ENCODE results near the gene SERPINA4. TPM values are rescaled to one million over a fixed set of nuclear protein-coding genes. Genes with fewer than 3 reads are reported as not detected.

SERPINA4 gene
- total and polyA plus RNA-seq, 2 of the 13 experiments (the other 11 are each of a cell fraction or from before 2014, with no cell fraction given): 39.1 to 57.8 TPM

DNA sequence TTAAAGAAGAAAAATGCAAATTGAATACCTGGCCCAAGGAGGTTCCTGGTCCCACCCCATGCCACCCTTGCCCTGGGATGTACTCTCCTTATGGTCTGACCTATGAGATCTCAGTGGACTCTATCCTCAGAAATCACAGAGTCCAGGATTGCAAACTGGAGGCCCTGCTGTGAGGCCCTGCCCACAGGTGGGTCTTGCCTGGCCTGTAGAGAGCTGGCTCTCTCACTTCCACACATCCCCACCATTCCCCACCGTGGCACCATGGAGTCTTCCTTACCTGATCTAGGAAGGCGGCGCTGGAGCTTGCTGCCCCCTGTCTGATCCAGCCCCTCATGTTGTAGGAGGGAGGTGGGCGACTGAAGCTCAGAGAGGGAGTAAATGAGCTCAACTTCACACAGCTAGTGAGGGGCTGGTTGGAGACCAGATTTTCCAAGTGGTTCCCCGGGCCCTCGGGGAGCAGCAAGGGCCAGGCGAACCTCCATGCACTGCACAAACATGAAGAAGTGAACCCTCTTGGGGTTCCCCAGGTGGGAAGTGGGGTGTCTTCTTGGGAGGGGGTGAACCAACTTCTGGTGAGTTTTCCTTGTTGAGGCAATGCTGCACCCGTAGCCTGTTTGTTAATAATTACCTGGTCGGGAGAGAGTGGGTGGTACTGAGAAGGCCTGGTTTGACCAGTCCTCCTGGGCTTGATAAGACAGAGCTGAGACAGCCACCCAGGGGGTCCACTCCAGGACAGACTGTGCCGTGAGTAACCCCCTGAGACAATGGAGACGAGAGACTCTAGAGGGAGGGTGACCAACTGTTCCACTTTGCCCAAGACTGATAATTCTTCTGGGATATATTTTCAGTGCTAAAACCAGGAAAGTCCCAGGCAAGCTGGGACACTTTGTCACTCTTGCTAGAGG is at the start of gene SERPINA4 (continued):
- TF ChIP-seq ZNF414 (CRISPR knock-in tag; IDR thresholded peaks at IDR 0.05) (no peak), ATF7-NPFF (CRISPR knock-in tag; IDR thresholded peaks at IDR 0.05; ENCODE audit: low read depth) (no peak), ZNF282 (IDR thresholded peaks at IDR 0.05; ENCODE audit: partially characterized antibody) (no peak), MAFK (conservative IDR thresholded peaks at IDR 0.05 in 1 of 2, IDR thresholded peaks at IDR 0.05 in 1 of 2; ENCODE audit: low read length in 2 of 2) (no peak), ETV6 (CRISPR knock-in tag; conservative IDR thresholded peaks at IDR 0.05) (no peak), HOXD1 (CRISPR knock-in tag; IDR thresholded peaks at IDR 0.05) (no peak), KDM5B (CRISPR knock-in tag; IDR thresholded peaks at IDR 0.05; ENCODE audit: borderline replicate concordance) (peak; percentile 36; the same call in 1 of the 2 replicates), ZNF670 (CRISPR knock-in tag; IDR thresholded peaks at IDR 0.05; ENCODE audit: borderline replicate concordance) (no peak), MIXL1 (CRISPR knock-in tag; IDR thresholded peaks at IDR 0.05) (no peak), GFI1 (CRISPR knock-in tag; IDR thresholded peaks at IDR 0.05; ENCODE audit: borderline replicate concordance) (no peak), IRF9 (CRISPR knock-in tag; IDR thresholded peaks at IDR 0.05; ENCODE audit: borderline replicate concordance) (no peak), RFX5 (IDR thresholded peaks at IDR 0.05; ENCODE audit: low read depth, low read length) (no peak), PHF21A (CRISPR knock-in tag; IDR thresholded peaks at IDR 0.05) (peak; percentile 60), ZBTB26 (CRISPR knock-in tag; IDR thresholded peaks at IDR 0.05; ENCODE audit: borderline replicate concordance) (no peak), TOPORS (CRISPR knock-in tag; IDR thresholded peaks at IDR 0.05) (no peak), IRF2 (CRISPR knock-in tag; IDR thresholded peaks at IDR 0.05) (no peak), SNRNP70 (IDR thresholded peaks at IDR 0.05; ENCODE audit: low read depth, low read length) (no peak), NFATC3 (CRISPR knock-in tag; IDR thresholded peaks at IDR 0.05) (no peak), KMT2A (CRISPR knock-in tag; IDR thresholded peaks at IDR 0.05) (no peak; the same call in 1 of the 2 replicates), HNF4A (CRISPR knock-in tag; IDR thresholded peaks at IDR 0.05) (peak; percentile 34; the same call in 1 of the 2 replicates), ZNF143 (CRISPR knock-in tag; IDR thresholded peaks at IDR 0.05) (no peak), RFX1 (IDR thresholded peaks at IDR 0.05) (no peak), ZNF562 (CRISPR knock-in tag; IDR thresholded peaks at IDR 0.05; ENCODE audit: borderline replicate concordance) (no peak), ZNF691 (CRISPR knock-in tag; IDR thresholded peaks at IDR 0.05; ENCODE audit: borderline replicate concordance, low read depth) (no peak)
- TF ChIP-seq, protein P1, sequence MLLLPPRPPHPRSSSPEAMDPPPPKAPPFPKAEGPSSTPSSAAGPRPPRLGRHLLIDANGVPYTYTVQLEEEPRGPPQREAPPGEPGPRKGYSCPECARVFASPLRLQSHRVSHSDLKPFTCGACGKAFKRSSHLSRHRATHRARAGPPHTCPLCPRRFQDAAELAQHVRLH (CRISPR knock-in tag; IDR thresholded peaks at IDR 0.05; ENCODE audit: borderline replicate concordance, low read depth): no peak
- TF ChIP-seq, protein P2, sequence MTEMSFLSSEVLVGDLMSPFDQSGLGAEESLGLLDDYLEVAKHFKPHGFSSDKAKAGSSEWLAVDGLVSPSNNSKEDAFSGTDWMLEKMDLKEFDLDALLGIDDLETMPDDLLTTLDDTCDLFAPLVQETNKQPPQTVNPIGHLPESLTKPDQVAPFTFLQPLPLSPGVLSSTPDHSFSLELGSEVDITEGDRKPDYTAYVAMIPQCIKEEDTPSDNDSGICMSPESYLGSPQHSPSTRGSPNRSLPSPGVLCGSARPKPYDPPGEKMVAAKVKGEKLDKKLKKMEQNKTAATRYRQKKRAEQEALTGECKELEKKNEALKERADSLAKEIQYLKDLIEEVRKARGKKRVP (CRISPR knock-in tag; IDR thresholded peaks at IDR 0.05): no peak

Measured in HepG2 (cell line).